Tibial artery (tissue), 4 donors: ENCODE measurements around the gene LTBP2.

ENCODE experiments used
- DNase-seq, 2 donors: peaks; one replicate each; pipeline ENCODE4 v3.0.0-alpha.2; 2019
- H3K27ac ChIP-seq, 2 donors: fragments of 200-600 bp; sonication (generic) in 1 of 2; 1 replicate in 1 of 2; 2 replicates in 1 of 2; pipeline ENCODE4 v1.5.1; 2018 to 2019; ENCODE audit warnings: mild to moderate bottlenecking in 1 of 2
- H3K27me3 ChIP-seq, 2 donors: fragments of 200-600 bp; sonication (generic) in 1 of 2; one replicate each; pipeline versions ENCODE4 v1.5.1 to v1.6.0; 2016 to 2019
- H3K36me3 ChIP-seq, 3 donors: fragments of 200-600 bp; sonication (generic) in 2 of 3; one replicate each; pipeline ENCODE4 v1.5.1; 2016 to 2019; ENCODE audit warnings: mild to moderate bottlenecking in 2 of 3
- H3K4me1 ChIP-seq, 4 donors: fragments of 200-600 bp; sonication (generic) in 2 of 4; 1 replicate in 3 of 4; 2 replicates in 1 of 4; pipeline ENCODE4 v1.5.1; 2016 to 2019
- H3K4me3 ChIP-seq, 2 donors: fragments of 200-600 bp; sonication (generic) in 1 of 2; 1 replicate in 1 of 2; 2 replicates in 1 of 2; pipeline ENCODE4 v1.5.1; 2018 to 2019; ENCODE audit warnings: mild to moderate bottlenecking in 2 of 2
- H3K9me3 ChIP-seq, 3 donors: fragments of 200-600 bp; sonication (generic) in 1 of 3; one replicate each; pipeline ENCODE4 v1.5.1; 2016 to 2019
- CTCF ChIP-seq, 2 experiments: fragments of 200-600 bp in 1 of 2; fragments of 450-650 bp in 1 of 2; IDR thresholded peaks; one replicate each; pipeline ENCODE4 v1.5.1; 2017 to 2019; ENCODE audit warnings: antibody characterized with exemption in 2 of 2, mild to moderate bottlenecking in 1 of 2, moderate library complexity in 1 of 2
- intact Hi-C: fragments of 100-400 bp; cut with DNase I; formaldehyde crosslinking; loops from one replicate; pipeline ENCODE4 v1.15.0; 2023; ENCODE audit warnings: low total_unique reads

The LTBP2 gene

GRCh38 chr14:74551431-74552371 lies 60.3 kb downstream of the LTBP2 start:
- Histone ChIP-seq H3K27me3 (no peaks in the 10 kb centered on the region), H3K36me3 (peaks cover 0 to 55% (median 6%) of the 10 kb centered on the region in 3 donors), H3K4me3 (peak overlapping the region in 1 of 2 donors; percentile 10), H3K27ac (peak overlapping the region; percentile 74 to 82), H3K4me1 (peaks cover 0 to 53% (median 50%) of the 10 kb centered on the region in 4 donors), H3K9me3 (no peaks in the 10 kb centered on the region)
- peak; percentile 58 to 82 for DNase-seq
- no peak for TF ChIP-seq CTCF (IDR thresholded peaks at IDR 0.05)
- intact Hi-C loops, result no loop called here

GRCh38 chr14:74551001-74551400 lies 61.0 kb downstream of the LTBP2 start:
- intact Hi-C loops, result no loop called here

GRCh38 chr14:74550071-74550470 lies 62.0 kb downstream of the LTBP2 start:
- peaks cover 0 to 61% (median 22%) of the 10 kb centered on the region in 3 donors for H3K36me3 ChIP-seq
- H3K9me3 ChIP-seq, result no peaks in the 10 kb centered on the region
- H3K27ac ChIP-seq, result peak overlapping the region; percentile 74 to 82
- no peak for DNase-seq
- no peaks in the 10 kb centered on the region for H3K27me3 ChIP-seq
- no peak overlapping the region for H3K4me3 ChIP-seq
- peaks cover 0 to 53% (median 52%) of the 10 kb centered on the region in 4 donors for H3K4me1 ChIP-seq
- intact Hi-C loops, result no loop called here
- no peak for TF ChIP-seq CTCF (IDR thresholded peaks at IDR 0.05)

More at GRCh38 chr14:74551001-74551400, 61.0 kb downstream of the LTBP2 start:
- Histone ChIP-seq H3K4me3 (no peak overlapping the region), H3K27ac (peak overlapping the region; percentile 74 to 82), H3K9me3 (no peaks in the 10 kb centered on the region), H3K27me3 (no peaks in the 10 kb centered on the region), H3K4me1 (peaks cover 0 to 53% (median 52%) of the 10 kb centered on the region in 4 donors), H3K36me3 (peaks cover 0 to 61% (median 13%) of the 10 kb centered on the region in 3 donors)
- TF ChIP-seq CTCF (IDR thresholded peaks at IDR 0.05), result no peak
- no peak for DNase-seq

GRCh38 chr14:74549588-74549987 lies 62.4 kb downstream of the LTBP2 start:
- DNase-seq, result no peak

GRCh38 chr14:74548881-74549280 lies 63.2 kb downstream of the LTBP2 start:
- H3K9me3 ChIP-seq, result no peaks in the 10 kb centered on the region
- TF ChIP-seq CTCF (IDR thresholded peaks at IDR 0.05), result no peak
- no peak overlapping the region for H3K4me3 ChIP-seq
- intact Hi-C loops, result no loop called here
- H3K4me1 ChIP-seq, result peaks cover 0 to 53% (median 52%) of the 10 kb centered on the region in 4 donors
- peak; percentile 97 for DNase-seq
- no peaks in the 10 kb centered on the region for H3K27me3 ChIP-seq
- peaks cover 0 to 62% (median 26%) of the 10 kb centered on the region in 3 donors for H3K36me3 ChIP-seq
- peak overlapping the region; percentile 74 to 82 for H3K27ac ChIP-seq

More at GRCh38 chr14:74549588-74549987, 62.4 kb downstream of the LTBP2 start:
- intact Hi-C loops, result no loop called here
- H3K4me1 ChIP-seq, result peaks cover 0 to 53% (median 52%) of the 10 kb centered on the region in 4 donors
- peak overlapping the region; percentile 74 to 82 for H3K27ac ChIP-seq
- no peaks in the 10 kb centered on the region for H3K9me3 ChIP-seq
- H3K36me3 ChIP-seq, result peaks cover 0 to 61% (median 26%) of the 10 kb centered on the region in 3 donors
- TF ChIP-seq CTCF (IDR thresholded peaks at IDR 0.05), result no peak
- no peak overlapping the region for H3K4me3 ChIP-seq
- H3K27me3 ChIP-seq, result no peaks in the 10 kb centered on the region
